ENCODE data around the gene ADAMTS2.

ADAMTS2 gene

DNA sequence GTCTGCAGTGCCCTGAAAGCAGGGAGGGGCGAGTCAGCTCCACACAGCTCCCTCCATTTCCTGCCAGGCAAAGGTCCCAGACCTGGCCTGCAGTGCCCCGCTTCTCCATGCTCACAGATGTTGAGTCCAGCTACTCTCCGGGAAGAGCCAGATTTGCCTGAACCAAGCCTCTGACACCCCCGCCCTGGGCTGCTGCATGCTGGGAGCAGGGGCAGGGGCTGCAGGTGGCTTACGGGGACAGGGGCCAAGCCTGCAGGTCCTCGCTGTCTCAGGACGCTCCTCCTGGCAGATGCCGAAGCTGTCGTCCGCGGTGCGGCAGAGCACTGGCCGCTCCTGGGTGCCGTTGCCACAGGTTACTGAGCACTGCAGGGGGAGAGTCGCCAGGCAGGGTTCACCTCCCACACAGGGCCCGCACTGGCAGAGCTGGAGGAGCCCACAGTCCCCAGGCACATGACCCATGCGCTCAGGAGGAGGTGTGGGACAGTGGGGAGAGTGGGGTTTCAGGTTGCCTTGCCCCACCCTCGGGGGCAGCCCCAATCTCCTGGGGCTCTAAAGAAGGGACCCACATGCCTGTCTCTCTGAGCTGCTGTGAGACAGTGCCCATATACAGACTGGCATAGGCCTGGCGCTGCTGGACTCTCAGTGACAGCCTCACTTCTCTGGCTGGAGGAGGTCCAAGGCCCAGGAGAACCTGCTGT lies 222.7 kb downstream of the ADAMTS2 start:
- WGBS, result 94% methylated on average over 19 of the region's 19 CpGs
- Histone ChIP-seq H3K36me3 (ENCODE audit: control insufficient read depth in 1 of 2, insufficient read depth in 2 of 2, low read depth in 1 of 2, low read length in 2 of 2) (peaks cover 0 to 87% of the 10 kb centered on the region in 2 experiments), H3K14ac (ENCODE audit: low read length in 2 of 2) (no peak overlapping the region), H4K91ac (ENCODE audit: low read length) (no peak overlapping the region), H4K8ac (ENCODE audit: low read length) (no peak overlapping the region), H3K9me3 (ENCODE audit: control insufficient read depth, low read length) (no peaks in the 10 kb centered on the region), H2BK120ac (ENCODE audit: low read depth, low read length) (no peak overlapping the region), H2BK5ac (ENCODE audit: low read depth, low read length, poor library complexity, severe bottlenecking) (no peak overlapping the region), H2AFZ (ENCODE audit: low read depth, low read length) (no peak overlapping the region), H3K18ac (ENCODE audit: low read depth in 1 of 2, low read length in 2 of 2) (no peak overlapping the region), H3K23ac (ENCODE audit: low read length in 2 of 2) (no peak overlapping the region), H3K27ac (ENCODE audit: low read length, poor library complexity, severe bottlenecking) (no peak overlapping the region), H3K27me3 (ENCODE audit: control insufficient read depth in 1 of 2, insufficient read depth in 1 of 2, low read length in 2 of 2) (no peaks in the 10 kb centered on the region), H3K9ac (ENCODE audit: low read length) (no peak overlapping the region), H2AK5ac (ENCODE audit: low read length, severe bottlenecking) (no peak overlapping the region), H3K4me2 (ENCODE audit: low read length, poor library complexity, severe bottlenecking) (no peak overlapping the region), H3K4me3 (ENCODE audit: insufficient read depth in 1 of 2, low read depth in 1 of 2, low read length in 2 of 2) (no peak overlapping the region), H3K79me1 (replicated peaks; ENCODE audit: low read length, poor library complexity, severe bottlenecking) (no peaks in the 10 kb centered on the region), H3K4ac (ENCODE audit: low read depth in 1 of 2, low read length in 2 of 2) (no peak overlapping the region), H2BK15ac (ENCODE audit: low read depth, poor library complexity, severe bottlenecking) (no peak overlapping the region), H3K4me1 (ENCODE audit: control insufficient read depth, insufficient read depth, low read depth, low read length) (no peaks in the 10 kb centered on the region), H2BK12ac (ENCODE audit: low read length in 2 of 2) (no peak overlapping the region)
- no peak for DNase-seq

DNA sequence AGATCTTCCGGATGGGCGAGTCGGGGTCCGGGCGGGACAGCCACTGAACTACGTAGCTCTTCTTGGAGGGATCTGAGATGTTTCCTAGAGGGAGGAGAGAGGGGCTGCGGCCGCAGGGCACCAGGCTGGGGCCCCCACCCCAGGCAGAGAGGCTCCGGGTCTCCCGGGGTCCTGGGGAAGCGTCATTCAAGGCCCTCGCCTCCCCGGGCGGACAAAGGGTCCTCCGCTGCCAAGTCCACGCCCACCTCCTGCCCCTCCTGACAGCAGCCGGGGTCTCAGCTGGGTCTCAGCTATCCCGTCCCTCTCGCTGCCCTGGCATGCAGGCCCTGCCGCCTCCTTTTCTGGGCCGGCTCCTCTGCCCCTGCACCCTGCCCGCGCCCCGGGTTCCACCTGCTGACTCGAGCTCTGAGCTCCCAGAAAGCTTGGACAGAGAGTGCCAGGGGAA lies 223.6 kb downstream of the ADAMTS2 start:
- no peak overlapping the region for H3K4me2 ChIP-seq (ENCODE audit: low read length, poor library complexity, severe bottlenecking)
- H3K27ac ChIP-seq (ENCODE audit: low read length, poor library complexity, severe bottlenecking), result no peak overlapping the region
- no peak overlapping the region for H2AK5ac ChIP-seq (ENCODE audit: low read length, severe bottlenecking)
- H4K91ac ChIP-seq (ENCODE audit: low read length), result no peak overlapping the region
- no peak overlapping the region for H4K8ac ChIP-seq (ENCODE audit: low read length)
- H2BK15ac ChIP-seq (ENCODE audit: low read depth, poor library complexity, severe bottlenecking), result no peak overlapping the region
- no peak overlapping the region for H2BK12ac ChIP-seq (ENCODE audit: low read length in 2 of 2)
- no peak for DNase-seq
- no peak overlapping the region for H3K14ac ChIP-seq (ENCODE audit: low read length in 2 of 2)
- no peak overlapping the region for H2BK120ac ChIP-seq (ENCODE audit: low read depth, low read length)
- no peaks in the 10 kb centered on the region for H3K4me1 ChIP-seq (ENCODE audit: control insufficient read depth, insufficient read depth, low read depth, low read length)
- H3K23ac ChIP-seq (ENCODE audit: low read length in 2 of 2), result no peak overlapping the region
- H3K36me3 ChIP-seq (ENCODE audit: control insufficient read depth in 1 of 2, insufficient read depth in 2 of 2, low read depth in 1 of 2, low read length in 2 of 2), result peaks cover 0 to 83% of the 10 kb centered on the region in 2 experiments
- no peak overlapping the region for H3K9ac ChIP-seq (ENCODE audit: low read length)
- 96% methylated on average over 19 of the region's 25 CpGs for WGBS
- H3K9me3 ChIP-seq (ENCODE audit: control insufficient read depth, low read length), result no peaks in the 10 kb centered on the region
- H2AFZ ChIP-seq (ENCODE audit: low read depth, low read length), result no peak overlapping the region
- H3K27me3 ChIP-seq (ENCODE audit: control insufficient read depth in 1 of 2, insufficient read depth in 1 of 2, low read length in 2 of 2), result no peaks in the 10 kb centered on the region
- no peak overlapping the region for H3K4me3 ChIP-seq (ENCODE audit: insufficient read depth in 1 of 2, low read depth in 1 of 2, low read length in 2 of 2)
- H3K18ac ChIP-seq (ENCODE audit: low read depth in 1 of 2, low read length in 2 of 2), result no peak overlapping the region
- H2BK5ac ChIP-seq (ENCODE audit: low read depth, low read length, poor library complexity, severe bottlenecking), result no peak overlapping the region
- no peaks in the 10 kb centered on the region for H3K79me1 ChIP-seq (replicated peaks; ENCODE audit: low read length, poor library complexity, severe bottlenecking)
- no peak overlapping the region for H3K4ac ChIP-seq (ENCODE audit: low read depth in 1 of 2, low read length in 2 of 2)

DNA sequence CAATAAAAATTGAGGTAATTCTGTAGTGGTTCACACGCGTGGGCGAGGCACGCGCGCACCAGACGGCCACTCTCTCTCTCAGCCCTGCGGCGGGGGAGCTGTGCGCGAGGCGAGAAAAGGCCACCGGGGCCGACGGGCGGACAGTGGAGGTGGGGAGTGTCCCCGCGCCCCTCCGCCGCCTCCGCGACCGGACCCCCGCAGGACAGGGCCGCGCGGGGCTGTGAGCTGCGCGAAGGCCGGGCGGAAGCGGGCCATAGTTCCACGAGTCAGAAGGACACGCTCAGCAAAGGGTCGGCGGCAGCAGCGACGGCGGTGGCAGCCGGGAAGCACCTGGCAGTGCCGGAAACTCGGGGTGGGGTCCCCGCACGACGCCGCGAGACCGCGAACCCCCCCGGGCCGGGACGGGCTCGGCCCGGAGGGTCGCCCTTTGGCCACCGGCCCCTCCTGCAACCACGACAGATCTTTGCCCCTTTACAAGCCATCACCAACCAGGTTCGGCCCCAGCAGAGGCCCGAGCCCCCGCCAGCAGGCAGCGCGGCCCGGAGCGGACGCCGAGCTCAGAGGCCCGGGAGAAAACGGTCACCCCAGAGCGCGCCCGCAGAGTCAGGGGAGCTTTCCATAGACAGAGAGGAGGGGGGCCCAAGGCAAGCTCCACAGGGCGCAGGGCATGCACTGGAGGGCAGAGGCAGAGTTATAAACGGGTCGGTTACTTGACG lies 224.2 kb downstream of the ADAMTS2 start:
- H3K27ac ChIP-seq (ENCODE audit: low read length, poor library complexity, severe bottlenecking), result no peak overlapping the region
- H3K36me3 ChIP-seq (ENCODE audit: control insufficient read depth in 1 of 2, insufficient read depth in 2 of 2, low read depth in 1 of 2, low read length in 2 of 2), result peaks cover 0 to 81% of the 10 kb centered on the region in 2 experiments
- no peak overlapping the region for H3K4me2 ChIP-seq (ENCODE audit: low read length, poor library complexity, severe bottlenecking)
- no peak overlapping the region for H3K18ac ChIP-seq (ENCODE audit: low read depth in 1 of 2, low read length in 2 of 2)
- no peak overlapping the region for H4K8ac ChIP-seq (ENCODE audit: low read length)
- no peaks in the 10 kb centered on the region for H3K4me1 ChIP-seq (ENCODE audit: control insufficient read depth, insufficient read depth, low read depth, low read length)
- H2AK5ac ChIP-seq (ENCODE audit: low read length, severe bottlenecking), result no peak overlapping the region
- H3K23ac ChIP-seq (ENCODE audit: low read length in 2 of 2), result no peak overlapping the region
- 98% methylated on average over 45 of the region's 75 CpGs for WGBS
- no peaks in the 10 kb centered on the region for H3K9me3 ChIP-seq (ENCODE audit: control insufficient read depth, low read length)
- no peak overlapping the region for H2AFZ ChIP-seq (ENCODE audit: low read depth, low read length)
- H3K4ac ChIP-seq (ENCODE audit: low read depth in 1 of 2, low read length in 2 of 2), result no peak overlapping the region
- no peak overlapping the region for H4K91ac ChIP-seq (ENCODE audit: low read length)
- H3K79me1 ChIP-seq (replicated peaks; ENCODE audit: low read length, poor library complexity, severe bottlenecking), result no peaks in the 10 kb centered on the region
- H3K14ac ChIP-seq (ENCODE audit: low read length in 2 of 2), result no peak overlapping the region
- no peak overlapping the region for H2BK12ac ChIP-seq (ENCODE audit: low read length in 2 of 2)
- no peak overlapping the region for H2BK120ac ChIP-seq (ENCODE audit: low read depth, low read length)
- no peak for DNase-seq
- H3K9ac ChIP-seq (ENCODE audit: low read length), result no peak overlapping the region
- no peak overlapping the region for H3K4me3 ChIP-seq (ENCODE audit: insufficient read depth in 1 of 2, low read depth in 1 of 2, low read length in 2 of 2)
- no peaks in the 10 kb centered on the region for H3K27me3 ChIP-seq (ENCODE audit: control insufficient read depth in 1 of 2, insufficient read depth in 1 of 2, low read length in 2 of 2)
- no peak overlapping the region for H2BK5ac ChIP-seq (ENCODE audit: low read depth, low read length, poor library complexity, severe bottlenecking)
- no peak overlapping the region for H2BK15ac ChIP-seq (ENCODE audit: low read depth, poor library complexity, severe bottlenecking)

- Histone ChIP-seq H3K4me2 (ENCODE audit: low read length, poor library complexity, severe bottlenecking) (no peak overlapping the region), H3K36me3 (ENCODE audit: control insufficient read depth in 1 of 2, insufficient read depth in 2 of 2, low read depth in 1 of 2, low read length in 2 of 2) (peaks cover 0 to 81% of the 10 kb centered on the region in 2 experiments), H3K9me3 (ENCODE audit: control insufficient read depth, low read length) (peaks cover 2% of the 10 kb centered on the region), H3K27me3 (ENCODE audit: control insufficient read depth in 1 of 2, insufficient read depth in 1 of 2, low read length in 2 of 2) (no peaks in the 10 kb centered on the region), H2BK120ac (ENCODE audit: low read depth, low read length) (no peak overlapping the region), H3K4me3 (ENCODE audit: insufficient read depth in 1 of 2, low read depth in 1 of 2, low read length in 2 of 2) (no peak overlapping the region), H3K4me1 (ENCODE audit: control insufficient read depth, insufficient read depth, low read depth, low read length) (no peaks in the 10 kb centered on the region), H4K91ac (ENCODE audit: low read length) (no peak overlapping the region), H3K18ac (ENCODE audit: low read depth in 1 of 2, low read length in 2 of 2) (no peak overlapping the region), H4K8ac (ENCODE audit: low read length) (no peak overlapping the region), H2BK15ac (ENCODE audit: low read depth, poor library complexity, severe bottlenecking) (no peak overlapping the region), H3K79me1 (replicated peaks; ENCODE audit: low read length, poor library complexity, severe bottlenecking) (no peaks in the 10 kb centered on the region), H2BK12ac (ENCODE audit: low read length in 2 of 2) (no peak overlapping the region), H2AK5ac (ENCODE audit: low read length, severe bottlenecking) (no peak overlapping the region), H3K4ac (ENCODE audit: low read depth in 1 of 2, low read length in 2 of 2) (no peak overlapping the region), H3K14ac (ENCODE audit: low read length in 2 of 2) (no peak overlapping the region), H3K23ac (ENCODE audit: low read length in 2 of 2) (no peak overlapping the region), H2BK5ac (ENCODE audit: low read depth, low read length, poor library complexity, severe bottlenecking) (no peak overlapping the region), H3K9ac (ENCODE audit: low read length) (no peak overlapping the region), H3K27ac (ENCODE audit: low read length, poor library complexity, severe bottlenecking) (no peak overlapping the region), H2AFZ (ENCODE audit: low read depth, low read length) (no peak overlapping the region)
- WGBS, result 96% methylated on average over 29 of the region's 35 CpGs
- no peak for DNase-seq
These were observed 224.8 kb downstream of the ADAMTS2 start for GRCh38 chr5:179120421-179120861.
